A549 (cell line): ENCODE measurements around the gene POLR2F.

ENCODE experiments used
- CHD2 ChIP-seq: fragments of 150-350 bp; IDR thresholded peaks from 2 replicates; pipeline ENCODE4 v1.6.1; 2014; ENCODE audit warnings: low read length; ENCODE audit not compliant: partially characterized antibody
- GATA3 ChIP-seq: IDR thresholded peaks from 2 replicates; pipeline ENCODE4 v1.6.1; 2012; ENCODE audit warnings: borderline replicate concordance
- MAFK ChIP-seq: fragments of 450-650 bp; IDR thresholded peaks from 2 replicates; pipeline ENCODE4 v1.6.1; 2014; ENCODE audit not compliant: partially characterized antibody
- POLR2A ChIP-seq: IDR thresholded peaks from 2 replicates; pipeline ENCODE4 v1.6.1; 2012; ENCODE audit warnings: mild to moderate bottlenecking, low read length
- RCOR1 ChIP-seq: fragments of 150-350 bp; IDR thresholded peaks from 2 replicates; pipeline ENCODE4 v1.6.1; 2014; ENCODE audit warnings: antibody characterized with exemption, low read length, low read depth
- RFX5 ChIP-seq: fragments of 450-650 bp; IDR thresholded peaks from 2 replicates; pipeline ENCODE4 v1.7.1; 2014; ENCODE audit warnings: antibody characterized with exemption, mild to moderate bottlenecking, moderate library complexity
- TF ChIP-seq, protein P1 (sequence below): IDR thresholded peaks from 2 replicates; pipeline ENCODE4 v1.6.1; 2012
- TF ChIP-seq, protein P2 (sequence below): fragments of >200 bp; sonication (Bioruptor Twin); formaldehyde crosslinking; IDR thresholded peaks from 3 replicates; pipeline ENCODE4 v1.5.1; 2016
- TF ChIP-seq, protein P3 (sequence below): fragments of 200-600 bp; sonication (generic); IDR thresholded peaks from 2 replicates; pipeline ENCODE4 v1.6.1; 2016; ENCODE audit warnings: antibody characterized with exemption, mild to moderate bottlenecking, moderate library complexity
- TF ChIP-seq, protein P4 (sequence below): fragments of 450-650 bp; IDR thresholded peaks from 2 replicates; pipeline ENCODE4 v1.6.1; 2014; ENCODE audit warnings: antibody characterized with exemption

DNA sequence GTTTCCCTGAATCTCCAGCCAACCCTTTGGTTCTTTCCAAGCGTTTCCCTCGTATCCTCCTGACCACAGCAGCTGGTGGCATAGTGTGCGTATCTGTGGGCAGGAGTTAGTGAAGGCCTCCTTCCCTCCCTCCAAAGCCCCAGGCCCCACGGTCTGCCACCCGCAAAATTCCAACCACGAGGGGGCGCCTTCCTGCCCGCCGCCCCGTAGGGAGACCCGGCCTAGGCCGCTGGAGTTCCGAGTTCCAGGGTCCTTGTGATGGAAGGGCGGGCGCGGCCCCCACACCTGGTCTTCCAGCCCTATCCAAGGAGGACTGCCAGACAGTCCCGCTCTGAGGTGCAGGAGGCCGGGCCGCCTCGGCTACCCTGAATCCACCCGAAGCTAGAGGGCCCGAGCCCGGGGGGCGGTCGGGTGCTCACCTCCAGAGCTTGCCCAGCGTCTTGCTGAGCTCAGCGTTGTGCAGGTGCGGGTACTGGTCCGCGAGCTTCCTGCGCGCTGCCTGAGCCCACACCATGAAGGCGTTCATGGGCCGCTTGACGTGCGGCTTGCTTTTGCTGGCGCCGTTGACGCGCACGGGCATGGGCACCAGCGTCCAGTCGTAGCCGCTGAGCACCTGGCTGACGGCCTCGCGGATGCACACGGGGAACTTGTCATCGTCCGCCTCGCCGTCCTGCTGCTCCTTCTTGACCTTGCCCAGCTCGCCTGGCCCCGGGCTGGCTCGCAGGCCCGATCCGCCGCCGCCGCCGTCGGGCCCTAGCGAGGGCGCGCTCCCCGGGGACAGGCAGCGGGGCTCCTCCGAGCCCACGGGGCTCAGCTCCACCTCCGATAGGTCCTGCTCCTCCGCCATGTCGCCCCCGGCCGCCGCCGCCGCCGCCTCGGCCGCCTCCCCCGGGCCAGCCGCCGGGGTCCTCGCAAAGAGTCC lies 29.7 kb downstream of the POLR2F start:
- TF ChIP-seq, protein P1, sequence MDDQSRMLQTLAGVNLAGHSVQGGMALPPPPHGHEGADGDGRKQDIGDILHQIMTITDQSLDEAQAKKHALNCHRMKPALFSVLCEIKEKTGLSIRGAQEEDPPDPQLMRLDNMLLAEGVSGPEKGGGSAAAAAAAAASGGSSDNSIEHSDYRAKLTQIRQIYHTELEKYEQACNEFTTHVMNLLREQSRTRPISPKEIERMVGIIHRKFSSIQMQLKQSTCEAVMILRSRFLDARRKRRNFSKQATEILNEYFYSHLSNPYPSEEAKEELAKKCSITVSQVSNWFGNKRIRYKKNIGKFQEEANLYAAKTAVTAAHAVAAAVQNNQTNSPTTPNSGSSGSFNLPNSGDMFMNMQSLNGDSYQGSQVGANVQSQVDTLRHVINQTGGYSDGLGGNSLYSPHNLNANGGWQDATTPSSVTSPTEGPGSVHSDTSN = no peak
- TF ChIP-seq POLR2A (no peak), CHD2 (no peak), MAFK (no peak), GATA3 (no peak), RFX5 (no peak), RCOR1 (no peak)
- TF ChIP-seq, protein P2, sequence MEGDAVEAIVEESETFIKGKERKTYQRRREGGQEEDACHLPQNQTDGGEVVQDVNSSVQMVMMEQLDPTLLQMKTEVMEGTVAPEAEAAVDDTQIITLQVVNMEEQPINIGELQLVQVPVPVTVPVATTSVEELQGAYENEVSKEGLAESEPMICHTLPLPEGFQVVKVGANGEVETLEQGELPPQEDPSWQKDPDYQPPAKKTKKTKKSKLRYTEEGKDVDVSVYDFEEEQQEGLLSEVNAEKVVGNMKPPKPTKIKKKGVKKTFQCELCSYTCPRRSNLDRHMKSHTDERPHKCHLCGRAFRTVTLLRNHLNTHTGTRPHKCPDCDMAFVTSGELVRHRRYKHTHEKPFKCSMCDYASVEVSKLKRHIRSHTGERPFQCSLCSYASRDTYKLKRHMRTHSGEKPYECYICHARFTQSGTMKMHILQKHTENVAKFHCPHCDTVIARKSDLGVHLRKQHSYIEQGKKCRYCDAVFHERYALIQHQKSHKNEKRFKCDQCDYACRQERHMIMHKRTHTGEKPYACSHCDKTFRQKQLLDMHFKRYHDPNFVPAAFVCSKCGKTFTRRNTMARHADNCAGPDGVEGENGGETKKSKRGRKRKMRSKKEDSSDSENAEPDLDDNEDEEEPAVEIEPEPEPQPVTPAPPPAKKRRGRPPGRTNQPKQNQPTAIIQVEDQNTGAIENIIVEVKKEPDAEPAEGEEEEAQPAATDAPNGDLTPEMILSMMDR = no peak
- TF ChIP-seq, protein P3, sequence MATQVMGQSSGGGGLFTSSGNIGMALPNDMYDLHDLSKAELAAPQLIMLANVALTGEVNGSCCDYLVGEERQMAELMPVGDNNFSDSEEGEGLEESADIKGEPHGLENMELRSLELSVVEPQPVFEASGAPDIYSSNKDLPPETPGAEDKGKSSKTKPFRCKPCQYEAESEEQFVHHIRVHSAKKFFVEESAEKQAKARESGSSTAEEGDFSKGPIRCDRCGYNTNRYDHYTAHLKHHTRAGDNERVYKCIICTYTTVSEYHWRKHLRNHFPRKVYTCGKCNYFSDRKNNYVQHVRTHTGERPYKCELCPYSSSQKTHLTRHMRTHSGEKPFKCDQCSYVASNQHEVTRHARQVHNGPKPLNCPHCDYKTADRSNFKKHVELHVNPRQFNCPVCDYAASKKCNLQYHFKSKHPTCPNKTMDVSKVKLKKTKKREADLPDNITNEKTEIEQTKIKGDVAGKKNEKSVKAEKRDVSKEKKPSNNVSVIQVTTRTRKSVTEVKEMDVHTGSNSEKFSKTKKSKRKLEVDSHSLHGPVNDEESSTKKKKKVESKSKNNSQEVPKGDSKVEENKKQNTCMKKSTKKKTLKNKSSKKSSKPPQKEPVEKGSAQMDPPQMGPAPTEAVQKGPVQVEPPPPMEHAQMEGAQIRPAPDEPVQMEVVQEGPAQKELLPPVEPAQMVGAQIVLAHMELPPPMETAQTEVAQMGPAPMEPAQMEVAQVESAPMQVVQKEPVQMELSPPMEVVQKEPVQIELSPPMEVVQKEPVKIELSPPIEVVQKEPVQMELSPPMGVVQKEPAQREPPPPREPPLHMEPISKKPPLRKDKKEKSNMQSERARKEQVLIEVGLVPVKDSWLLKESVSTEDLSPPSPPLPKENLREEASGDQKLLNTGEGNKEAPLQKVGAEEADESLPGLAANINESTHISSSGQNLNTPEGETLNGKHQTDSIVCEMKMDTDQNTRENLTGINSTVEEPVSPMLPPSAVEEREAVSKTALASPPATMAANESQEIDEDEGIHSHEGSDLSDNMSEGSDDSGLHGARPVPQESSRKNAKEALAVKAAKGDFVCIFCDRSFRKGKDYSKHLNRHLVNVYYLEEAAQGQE = no peak
- TF ChIP-seq, protein P4, sequence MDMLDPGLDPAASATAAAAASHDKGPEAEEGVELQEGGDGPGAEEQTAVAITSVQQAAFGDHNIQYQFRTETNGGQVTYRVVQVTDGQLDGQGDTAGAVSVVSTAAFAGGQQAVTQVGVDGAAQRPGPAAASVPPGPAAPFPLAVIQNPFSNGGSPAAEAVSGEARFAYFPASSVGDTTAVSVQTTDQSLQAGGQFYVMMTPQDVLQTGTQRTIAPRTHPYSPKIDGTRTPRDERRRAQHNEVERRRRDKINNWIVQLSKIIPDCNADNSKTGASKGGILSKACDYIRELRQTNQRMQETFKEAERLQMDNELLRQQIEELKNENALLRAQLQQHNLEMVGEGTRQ = no peak
